Mesendoderm (in vitro differentiated cells): ENCODE measurements around the gene IFITM2.

Experiments used
- DNase-seq: peaks from one replicate; pipeline ENCODE4 v3.0.0; 2013
- H2AK5ac ChIP-seq: 2 replicates; pipeline ENCODE4 v1.6.1; 2013; ENCODE audit warnings: low read length, inconsistent platforms
- H2BK120ac ChIP-seq: 2 replicates; pipeline ENCODE4 v1.6.1; 2013; ENCODE audit warnings: low read depth, mild to moderate bottlenecking, low read length, moderate library complexity, mixed read lengths
- H2BK15ac ChIP-seq: replicated peaks from 2 replicates; pipeline ENCODE4 v1.6.1; 2013; ENCODE audit warnings: low read depth, mild to moderate bottlenecking, moderate library complexity
- H2BK5ac ChIP-seq: 2 replicates; pipeline ENCODE4 v1.6.1; 2013; ENCODE audit warnings: low read length, inconsistent platforms
- H3K18ac ChIP-seq: 2 replicates; pipeline ENCODE4 v1.6.1; 2013; ENCODE audit warnings: mild to moderate bottlenecking, low read length, mixed read lengths
- H3K23ac ChIP-seq: one replicate; pipeline ENCODE4 v1.6.1; 2013; ENCODE audit warnings: low read length
- H3K27ac ChIP-seq: 2 replicates; pipeline ENCODE4 v1.5.1; 2013; ENCODE audit warnings: low read depth, mild to moderate bottlenecking, inconsistent platforms, low read length, moderate library complexity
- H3K27me3 ChIP-seq: 2 replicates; pipeline ENCODE4 v1.6.1; 2013; ENCODE audit warnings: low read length, control low read depth, mild to moderate bottlenecking, inconsistent platforms; ENCODE audit not compliant: insufficient read depth, poor library complexity
- H3K36me3 ChIP-seq: 2 replicates; pipeline ENCODE4 v1.6.1; 2013; ENCODE audit warnings: low read length, inconsistent platforms; ENCODE audit not compliant: control insufficient read depth, insufficient read depth
- H3K4ac ChIP-seq: one replicate; pipeline ENCODE4 v1.6.1; 2013; ENCODE audit warnings: low read depth, mild to moderate bottlenecking, low read length, moderate library complexity
- H3K4me1 ChIP-seq: 2 replicates; pipeline ENCODE4 v1.6.1; 2013; ENCODE audit warnings: low read depth, low read length, inconsistent platforms; ENCODE audit not compliant: control insufficient read depth
- H3K4me2 ChIP-seq: 2 replicates; pipeline ENCODE4 v1.6.1; 2013; ENCODE audit warnings: low read length
- H3K4me3 ChIP-seq: 2 replicates; pipeline ENCODE4 v1.5.1; 2013; ENCODE audit warnings: mild to moderate bottlenecking, low read length
- H3K56ac ChIP-seq: one replicate; pipeline ENCODE4 v1.6.1; 2013; ENCODE audit warnings: low read length
- H3K79me1 ChIP-seq: 2 replicates; pipeline ENCODE4 v1.6.1; 2013; ENCODE audit warnings: low read length, inconsistent platforms
- H3K79me2 ChIP-seq: 2 replicates; pipeline ENCODE4 v1.6.1; 2013; ENCODE audit warnings: mild to moderate bottlenecking, low read length; ENCODE audit not compliant: control insufficient read depth, insufficient read depth
- H3K9ac ChIP-seq: 2 replicates; pipeline ENCODE4 v1.6.1; 2013; ENCODE audit warnings: low read length, inconsistent platforms
- H4K5ac ChIP-seq: one replicate; pipeline ENCODE4 v1.6.1; 2013; ENCODE audit warnings: low read length
- H4K8ac ChIP-seq: one replicate; pipeline ENCODE4 v1.6.1; 2013; ENCODE audit warnings: low read depth, mild to moderate bottlenecking, control low read depth, low read length, moderate library complexity
- WGBS: extraction: QIAGEN DNeasy Blood & Tissue Kit; methylation state at CpG from one replicate; pipeline ENCODE4 v1.1.7; 2013; ENCODE audit warnings: low lambda C conversion rate, missing lambda C conversion rate; ENCODE audit not compliant: insufficient coverage; ENCODE audit errors: extremely low coverage; 5-methylcytosine and 5-hydroxymethylcytosine counted together

Gene IFITM2

DNA sequence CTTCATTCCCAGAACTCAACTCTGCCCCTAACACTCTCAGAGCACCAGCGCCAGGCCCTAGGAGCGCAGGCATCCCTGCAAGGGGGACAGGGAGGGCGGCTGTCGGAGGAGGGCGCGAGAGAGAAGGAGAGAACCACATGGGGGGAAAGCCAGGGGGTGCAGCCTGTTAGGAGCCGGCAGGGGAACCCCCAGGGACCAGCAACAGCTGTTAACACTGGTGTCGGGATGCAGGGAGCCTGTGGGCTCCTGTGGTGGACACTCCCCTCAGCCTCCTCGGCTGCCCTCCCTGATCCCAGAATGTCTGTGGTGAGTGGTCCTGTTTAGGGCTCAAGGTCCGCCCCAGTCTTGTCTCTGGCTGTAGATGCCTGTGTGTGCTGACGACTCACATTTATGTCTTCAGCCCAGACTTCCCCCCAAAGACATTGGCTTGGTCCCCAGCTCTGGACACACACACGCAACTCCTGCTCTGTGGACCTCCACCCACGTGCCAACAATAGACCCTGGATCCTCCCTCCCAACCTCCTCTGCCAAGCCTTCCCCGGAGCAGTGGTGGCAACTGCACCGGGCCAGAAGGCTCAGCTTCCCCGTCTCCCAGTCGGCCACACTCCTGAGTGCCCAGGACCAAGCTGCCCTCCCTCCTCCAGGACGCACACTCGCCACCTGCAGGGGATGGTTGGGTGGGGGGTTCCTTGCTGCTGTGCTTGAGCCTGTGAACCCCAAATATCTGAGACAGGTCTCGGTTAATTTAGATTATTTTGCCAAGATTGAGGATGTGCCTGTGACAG lies 7.5 kb upstream of the IFITM2 start:
- no peak overlapping the region for H4K5ac ChIP-seq
- no peak overlapping the region for H4K8ac ChIP-seq
- H3K18ac ChIP-seq: peak overlapping the region; percentile 15
- peak overlapping the region; percentile 72 for H2AK5ac ChIP-seq
- DNase-seq: peak; percentile 54
- no peak overlapping the region for H3K4me3 ChIP-seq
- no peak overlapping the region for H3K27ac ChIP-seq
- H3K79me1 ChIP-seq: no peaks in the 10 kb centered on the region
- no peak overlapping the region for H3K9ac ChIP-seq
- no peak overlapping the region for H3K4ac ChIP-seq
- no CpG with 5 or more reads among the region's 20 CpGs for WGBS
- H3K36me3 ChIP-seq: no peaks in the 10 kb centered on the region
- peaks cover 6% of the 10 kb centered on the region for H3K4me1 ChIP-seq
- H2BK120ac ChIP-seq: no peak overlapping the region
- no peak overlapping the region for H3K4me2 ChIP-seq
- H2BK15ac ChIP-seq: no peak overlapping the region
- peak overlapping the region; percentile 26 for H3K56ac ChIP-seq
- H3K79me2 ChIP-seq: no peaks in the 10 kb centered on the region
- no peak overlapping the region for H2BK5ac ChIP-seq
- H3K27me3 ChIP-seq: no peaks in the 10 kb centered on the region
- H3K23ac ChIP-seq: peak overlapping the region; percentile 6

DNA sequence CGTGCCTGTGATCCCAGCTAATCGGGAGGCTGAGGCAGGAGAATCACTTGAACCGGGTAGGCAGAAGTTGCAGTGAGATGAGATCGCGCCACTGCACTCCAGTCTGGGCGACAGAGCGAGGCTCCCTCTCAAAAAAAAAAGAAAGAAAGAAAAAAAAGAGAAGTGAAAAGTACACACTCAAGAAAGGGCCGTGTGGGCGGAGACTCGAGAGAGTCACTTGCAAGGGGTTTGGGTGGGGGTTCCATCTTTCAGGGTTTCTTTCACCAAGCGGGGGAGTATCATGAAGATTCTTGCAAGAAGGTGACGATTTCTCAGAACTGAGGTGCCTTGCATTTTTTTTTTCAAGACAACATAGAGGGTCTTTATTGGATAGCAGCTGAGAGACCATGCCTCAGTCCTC lies 4.3 kb upstream of the IFITM2 start:
- no CpG with 5 or more reads among the region's 12 CpGs for WGBS

DNA sequence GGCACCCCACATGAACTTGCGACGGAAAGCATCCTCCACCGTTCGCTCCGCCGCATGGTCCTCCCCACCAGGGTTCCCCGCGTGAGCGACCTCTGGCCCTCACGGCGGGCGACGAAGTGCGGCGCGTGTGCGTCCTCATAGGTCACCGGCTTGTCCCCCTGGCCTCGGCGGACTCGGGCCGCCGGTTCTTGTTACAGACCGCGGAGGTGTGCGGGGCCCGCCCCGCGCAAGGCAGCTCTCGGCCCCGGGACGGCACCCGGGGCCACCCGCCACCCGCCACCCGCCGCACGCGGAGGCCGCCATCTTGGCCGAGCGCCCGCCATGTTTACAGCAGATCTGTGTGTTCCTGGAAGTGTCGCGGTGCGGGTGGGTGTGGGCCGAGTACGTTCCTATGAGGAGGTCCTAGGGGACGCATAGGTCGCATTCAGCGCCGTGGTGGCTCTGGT lies 3.5 kb upstream of the IFITM2 start:
- no peak overlapping the region for H3K27ac ChIP-seq
- no peak for DNase-seq
- H3K23ac ChIP-seq: no peak overlapping the region
- H2BK120ac ChIP-seq: no peak overlapping the region
- H3K79me2 ChIP-seq: peaks cover 2% of the 10 kb centered on the region
- no peak overlapping the region for H3K18ac ChIP-seq
- H3K4me3 ChIP-seq: no peak overlapping the region
- no CpG with 5 or more reads among the region's 52 CpGs for WGBS
- H3K36me3 ChIP-seq: no peaks in the 10 kb centered on the region
- no peak overlapping the region for H3K9ac ChIP-seq
- H2BK5ac ChIP-seq: no peak overlapping the region
- H3K4ac ChIP-seq: no peak overlapping the region
- H3K79me1 ChIP-seq: no peaks in the 10 kb centered on the region
- H4K8ac ChIP-seq: no peak overlapping the region
- peak overlapping the region; percentile 42 for H3K56ac ChIP-seq
- peak overlapping the region; percentile 22 for H2AK5ac ChIP-seq
- no peak overlapping the region for H2BK15ac ChIP-seq
- H3K4me1 ChIP-seq: peaks cover 11% of the 10 kb centered on the region
- no peak overlapping the region for H4K5ac ChIP-seq
- no peaks in the 10 kb centered on the region for H3K27me3 ChIP-seq
- no peak overlapping the region for H3K4me2 ChIP-seq

More for the DNA sequence above, 4.3 kb upstream of the IFITM2 start:
- no peak overlapping the region for H3K4me2 ChIP-seq
- H3K27me3 ChIP-seq: no peaks in the 10 kb centered on the region
- no peak overlapping the region for H3K23ac ChIP-seq
- no peak overlapping the region for H3K4me3 ChIP-seq
- H2BK5ac ChIP-seq: no peak overlapping the region
- H3K56ac ChIP-seq: no peak overlapping the region
- no peak overlapping the region for H3K4ac ChIP-seq
- no peak overlapping the region for H3K18ac ChIP-seq
- H3K79me1 ChIP-seq: no peaks in the 10 kb centered on the region
- H3K27ac ChIP-seq: no peak overlapping the region
- H2BK120ac ChIP-seq: no peak overlapping the region
- peaks cover 9% of the 10 kb centered on the region for H3K4me1 ChIP-seq
- no peak overlapping the region for H2BK15ac ChIP-seq
- H3K36me3 ChIP-seq: no peaks in the 10 kb centered on the region
- no peak for DNase-seq
- no peak overlapping the region for H4K5ac ChIP-seq
- no peak overlapping the region for H4K8ac ChIP-seq
- H3K9ac ChIP-seq: no peak overlapping the region
- H2AK5ac ChIP-seq: no peak overlapping the region
- no peaks in the 10 kb centered on the region for H3K79me2 ChIP-seq

DNA sequence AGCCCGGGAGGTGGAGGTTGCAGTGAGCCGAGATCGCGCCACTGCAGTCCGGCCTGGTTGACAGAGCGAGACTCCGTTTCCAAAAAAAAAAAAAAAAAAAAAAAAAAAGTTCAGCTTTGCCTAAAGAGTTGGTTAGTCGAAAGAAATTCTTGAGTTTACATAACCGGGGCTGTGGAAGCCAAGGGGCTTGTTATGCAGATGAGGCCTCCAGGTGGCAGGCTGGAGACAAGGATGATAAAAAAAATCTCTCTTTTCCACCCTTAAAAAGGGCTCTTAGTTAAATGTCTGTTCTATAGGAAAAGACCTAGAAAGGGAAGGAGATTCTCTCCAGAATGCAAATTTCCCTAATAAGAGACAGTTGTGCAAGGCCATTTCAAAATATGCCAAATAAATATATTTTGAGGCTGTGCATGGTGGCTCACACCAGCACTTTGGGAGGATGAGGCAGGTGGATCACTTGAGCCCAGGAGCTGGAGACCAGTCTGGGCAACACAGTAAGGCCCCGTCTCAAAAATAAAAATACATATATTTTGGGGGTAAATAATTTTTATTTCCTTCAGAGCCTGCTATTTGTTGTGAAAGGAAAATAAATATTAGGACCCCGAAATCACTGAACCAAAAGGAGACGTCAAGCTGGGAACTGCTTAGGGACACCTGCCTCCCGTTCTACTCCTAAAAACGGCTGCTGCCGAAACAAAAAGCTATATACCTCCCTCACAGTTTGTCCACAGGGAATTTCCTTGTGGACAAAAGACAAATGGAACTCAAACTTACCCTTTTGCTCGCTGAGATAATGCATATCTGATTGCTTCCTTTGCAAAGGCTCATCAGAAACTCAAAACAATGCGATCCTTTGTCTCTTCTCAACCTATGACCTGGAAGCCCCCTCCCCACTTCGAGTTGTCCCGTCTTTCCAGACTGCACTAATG lies 2.4 kb upstream of the IFITM2 start:
- H2BK15ac ChIP-seq: no peak overlapping the region
- no peak overlapping the region for H2BK120ac ChIP-seq
- no peak overlapping the region for H3K4me3 ChIP-seq
- H3K4ac ChIP-seq: no peak overlapping the region
- peaks cover 5% of the 10 kb centered on the region for H3K79me2 ChIP-seq
- H3K79me1 ChIP-seq: no peaks in the 10 kb centered on the region
- H3K4me2 ChIP-seq: no peak overlapping the region
- peak; percentile 81 for DNase-seq
- H3K18ac ChIP-seq: no peak overlapping the region
- H3K27me3 ChIP-seq: no peaks in the 10 kb centered on the region
- H2AK5ac ChIP-seq: no peak overlapping the region
- peak overlapping the region; percentile 18 for H3K56ac ChIP-seq
- H3K27ac ChIP-seq: no peak overlapping the region
- no CpG with 5 or more reads among the region's 19 CpGs for WGBS
- no peak overlapping the region for H3K9ac ChIP-seq
- no peaks in the 10 kb centered on the region for H3K36me3 ChIP-seq
- H2BK5ac ChIP-seq: no peak overlapping the region
- H3K23ac ChIP-seq: no peak overlapping the region
- H4K8ac ChIP-seq: no peak overlapping the region
- H4K5ac ChIP-seq: no peak overlapping the region
- peaks cover 14% of the 10 kb centered on the region for H3K4me1 ChIP-seq

DNA sequence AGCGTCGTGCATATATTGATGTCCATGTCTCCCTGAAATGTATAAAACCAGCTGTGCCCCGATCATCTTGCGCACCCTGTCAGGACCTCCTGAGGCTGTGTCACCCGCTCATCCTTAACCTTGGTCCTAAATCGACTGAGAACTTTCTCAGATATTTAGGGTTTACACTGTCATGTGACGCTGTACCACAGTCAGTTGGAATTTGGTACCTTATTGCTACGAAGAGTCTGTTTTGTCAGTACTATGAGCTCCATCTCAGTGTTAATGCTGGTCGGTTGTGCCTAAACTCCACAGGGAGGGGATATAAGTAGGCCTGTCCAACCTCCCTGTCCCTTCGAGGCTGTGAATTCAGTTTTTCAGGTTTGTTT lies 1.8 kb upstream of the IFITM2 start:
- no peak overlapping the region for H3K18ac ChIP-seq
- H3K36me3 ChIP-seq: no peaks in the 10 kb centered on the region

More for the DNA sequence above, 1.8 kb upstream of the IFITM2 start:
- Histone ChIP-seq H2BK120ac (no peak overlapping the region), H3K4me2 (no peak overlapping the region), H3K4me3 (no peak overlapping the region), H3K27me3 (no peaks in the 10 kb centered on the region), H3K79me2 (peaks cover 5% of the 10 kb centered on the region), H3K4ac (no peak overlapping the region), H3K23ac (no peak overlapping the region), H2AK5ac (peak overlapping the region; percentile 87), H2BK5ac (peak overlapping the region; percentile 17), H3K79me1 (no peaks in the 10 kb centered on the region), H3K4me1 (peaks cover 10% of the 10 kb centered on the region), H4K5ac (no peak overlapping the region), H3K9ac (peak overlapping the region; percentile 1), H3K27ac (no peak overlapping the region), H4K8ac (no peak overlapping the region), H2BK15ac (no peak overlapping the region), H3K56ac (peak overlapping the region; percentile 74)
- DNase-seq: no peak
- WGBS: no CpG with 5 or more reads among the region's 10 CpGs
